ENCODE measurements around the gene ADGRV1.

The ADGRV1 gene

GRCh38 chr5:91027405-91028139 is 469.0 kb downstream of the ADGRV1 start:
- TF ChIP-seq CTCF (IDR thresholded peaks at IDR 0.05; ENCODE audit: extremely low read depth, insufficient read depth, missing control alignments): no peak
- no peak for DNase-seq (ENCODE audit: low spot score)
- in situ Hi-C loops (cut with MboI; ENCODE audit: low pct_unique_long_range_greater_than_20kb, low sequenced_read_pairs, unreplicated experiment): no loop called here

- TF ChIP-seq CTCF (IDR thresholded peaks at IDR 0.05; ENCODE audit: extremely low read depth, insufficient read depth, missing control alignments): no peak
- DNase-seq (ENCODE audit: low spot score): no peak
- in situ Hi-C loops (cut with MboI; ENCODE audit: low pct_unique_long_range_greater_than_20kb, low sequenced_read_pairs, unreplicated experiment): no loop called here
Measured at GRCh38 chr5:91028499-91028956, 469.9 kb downstream of the ADGRV1 start.

GRCh38 chr5:91030521-91031401 is 472.2 kb downstream of the ADGRV1 start:
- TF ChIP-seq CTCF (IDR thresholded peaks at IDR 0.05; ENCODE audit: extremely low read depth, insufficient read depth, missing control alignments): no peak
- in situ Hi-C loops (cut with MboI; ENCODE audit: low pct_unique_long_range_greater_than_20kb, low sequenced_read_pairs, unreplicated experiment): no loop called here
- no peak for DNase-seq (ENCODE audit: low spot score)

GRCh38 chr5:91031402-91031752 is 472.8 kb downstream of the ADGRV1 start:
- no peak for DNase-seq (ENCODE audit: low spot score)
- in situ Hi-C loops (cut with MboI; ENCODE audit: low pct_unique_long_range_greater_than_20kb, low sequenced_read_pairs, unreplicated experiment): no loop called here
- TF ChIP-seq CTCF (IDR thresholded peaks at IDR 0.05; ENCODE audit: extremely low read depth, insufficient read depth, missing control alignments): no peak

GRCh38 chr5:91032125-91032524 is 473.5 kb downstream of the ADGRV1 start:
- in situ Hi-C loops (cut with MboI; ENCODE audit: low pct_unique_long_range_greater_than_20kb, low sequenced_read_pairs, unreplicated experiment): no loop called here
- no peak for TF ChIP-seq CTCF (IDR thresholded peaks at IDR 0.05; ENCODE audit: extremely low read depth, insufficient read depth, missing control alignments)
- no peak for DNase-seq (ENCODE audit: low spot score)

- in situ Hi-C loops (cut with MboI; ENCODE audit: low pct_unique_long_range_greater_than_20kb, low sequenced_read_pairs, unreplicated experiment): no loop called here
- DNase-seq (ENCODE audit: low spot score): no peak
- TF ChIP-seq CTCF (IDR thresholded peaks at IDR 0.05; ENCODE audit: extremely low read depth, insufficient read depth, missing control alignments): no peak
Measured at GRCh38 chr5:91033370-91033769, 474.8 kb downstream of the ADGRV1 start.
